Ovary (tissue), 9 donors: ENCODE measurements around the gene MYOZ2. TPM values are rescaled to one million over a fixed set of nuclear protein-coding genes. Genes with fewer than 3 reads are reported as not detected.

Source experiments
- DNase-seq, 5 donors: peaks; one replicate each; pipeline ENCODE4 v3.0.0-alpha.2; 2019 to 2020
- H3K27ac ChIP-seq, 2 donors: fragments of 200-600 bp; one replicate each; pipeline versions ENCODE4 v1.5.1 to v1.8.0; 2019 to 2022
- H3K27me3 ChIP-seq: fragments of 200-600 bp; one replicate; pipeline ENCODE4 v1.8.0; 2022
- H3K36me3 ChIP-seq: fragments of 200-600 bp; sonication (generic); one replicate; pipeline ENCODE4 v1.5.1; 2019
- H3K4me1 ChIP-seq: one replicate; pipeline ENCODE4 v1.8.1; 2013; ENCODE audit warnings: mild to moderate bottlenecking, moderate library complexity; ENCODE audit not compliant: insufficient read depth
- H3K4me3 ChIP-seq: fragments of 200-600 bp; sonication (generic); one replicate; pipeline ENCODE4 v1.5.1; 2017
- H3K9me3 ChIP-seq, 2 donors: fragments of 200-600 bp in 1 of 2; sonication (generic) in 1 of 2; one replicate each; pipeline versions ENCODE4 v1.5.1 to v1.8.1; 2013 to 2019; ENCODE audit warnings: mild to moderate bottlenecking in 1 of 2, moderate library complexity in 1 of 2
- EP300 ChIP-seq: sonication (generic); formaldehyde crosslinking; IDR thresholded peaks from one replicate; pipeline ENCODE4 v1.6.1; 2017; ENCODE audit warnings: antibody characterized with exemption
- POLR2A ChIP-seq: fragments of 450-650 bp; IDR thresholded peaks from one replicate; pipeline ENCODE4 v1.6.1; 2017; ENCODE audit warnings: antibody characterized with exemption, mild to moderate bottlenecking, moderate library complexity
- WGBS, 3 donors: extraction: QIAGEN DNeasy Blood & Tissue Kit in 1 of 3; methylation state at CpG; one replicate each; pipeline versions ENCODE4 v1.1.5 to v1.1.7; 2013 to 2017; 5-methylcytosine and 5-hydroxymethylcytosine counted together
- intact Hi-C, 4 donors: fragments of 100-400 bp; cut with DNase I; formaldehyde crosslinking; loops; one replicate each; pipeline versions ENCODE4 v1.11.0 to v1.15.1; 2022 to 2023
- polyA plus RNA-seq, 2 donors: library from polyadenylated mRNA; stranded (reverse); fragments of 200-250 nt in 1 of 2; fragments of 350-450 nt in 1 of 2; fragmentation: Illumina TruSeq in 1 of 2; extraction: RNeasy Lipid Tissue Mini Kit (QIAGEN cat#74804) in 1 of 2; gene quantifications; one replicate each; pipeline ENCODE4 v1.2.3, GENCODE V29; 2013 to 2014
- total RNA-seq, 7 donors: library from RNA; depleted of rRNA in 2 of 7; stranded (reverse); fragments of >200 nt in 2 of 7; fragmentation: NEBNext Ultra II Directional in 3 of 7; extraction: Animal tissue kit (Norgen Biotek cat#: 25700) in 3 of 7; gene quantifications; one replicate each; pipeline versions ENCODE4 v1.1.0 to v1.2.4, GENCODE V29; 2016 to 2023
- TF ChIP-seq, protein P1 (sequence below), 3 donors: fragments of 450-650 bp in 2 of 3; fragments of 200-600 bp in 1 of 3; IDR thresholded peaks; one replicate each; pipeline versions ENCODE4 v1.5.1 to v1.8.0; 2016 to 2022; ENCODE audit warnings: antibody characterized with exemption in 3 of 3, mild to moderate bottlenecking in 1 of 3
- donor health status: DM: no; HTN: no; CAD: no; lungs with moderate emphysema.
- donor health status: DM: no; HTN: no; CAD: no.
- donor health status: Bipolar disorder and iron deficiency.
- donor health status: DM: yes; HTN: yes; CAD: no.
- donor health status: DM: no; HTN: no; CAD: no.
- donor health status: DM: yes; HTN: yes; CAD: no.

The MYOZ2 gene
- total and polyA plus RNA-seq, 9 donors, result 0.34 to 1.1 (median 0.55) TPM

DNA sequence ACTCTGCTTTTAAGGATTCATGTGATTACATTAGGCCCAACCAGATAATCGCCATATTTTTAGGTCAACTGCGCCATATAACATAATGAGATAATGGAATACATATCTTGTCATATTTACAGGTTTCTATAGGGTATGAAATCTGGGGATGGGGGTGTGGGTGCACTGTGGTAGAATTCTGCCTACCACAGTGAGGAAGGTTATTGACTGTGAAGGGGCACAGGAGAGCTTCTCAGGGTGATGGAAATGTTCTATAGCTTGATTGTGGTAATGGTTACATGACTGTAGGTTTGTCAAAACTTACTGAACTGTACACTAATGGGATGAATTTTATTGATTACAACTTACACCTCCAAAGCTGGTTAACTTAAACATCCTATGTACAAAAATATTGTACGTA is 92.8 kb downstream of the MYOZ2 start:
- Histone ChIP-seq H3K9me3 (no peaks in the 10 kb centered on the region), H3K27me3 (peaks cover 3% of the 10 kb centered on the region), H3K4me3 (no peak overlapping the region), H3K27ac (no peak overlapping the region), H3K36me3 (no peaks in the 10 kb centered on the region), H3K4me1 (no peaks in the 10 kb centered on the region)
- intact Hi-C loops, result no loop called here
- 98 to 100% (median 98%) methylated on average over 3 of the region's 3 CpGs for WGBS, 3 donors
- TF ChIP-seq, protein P1, sequence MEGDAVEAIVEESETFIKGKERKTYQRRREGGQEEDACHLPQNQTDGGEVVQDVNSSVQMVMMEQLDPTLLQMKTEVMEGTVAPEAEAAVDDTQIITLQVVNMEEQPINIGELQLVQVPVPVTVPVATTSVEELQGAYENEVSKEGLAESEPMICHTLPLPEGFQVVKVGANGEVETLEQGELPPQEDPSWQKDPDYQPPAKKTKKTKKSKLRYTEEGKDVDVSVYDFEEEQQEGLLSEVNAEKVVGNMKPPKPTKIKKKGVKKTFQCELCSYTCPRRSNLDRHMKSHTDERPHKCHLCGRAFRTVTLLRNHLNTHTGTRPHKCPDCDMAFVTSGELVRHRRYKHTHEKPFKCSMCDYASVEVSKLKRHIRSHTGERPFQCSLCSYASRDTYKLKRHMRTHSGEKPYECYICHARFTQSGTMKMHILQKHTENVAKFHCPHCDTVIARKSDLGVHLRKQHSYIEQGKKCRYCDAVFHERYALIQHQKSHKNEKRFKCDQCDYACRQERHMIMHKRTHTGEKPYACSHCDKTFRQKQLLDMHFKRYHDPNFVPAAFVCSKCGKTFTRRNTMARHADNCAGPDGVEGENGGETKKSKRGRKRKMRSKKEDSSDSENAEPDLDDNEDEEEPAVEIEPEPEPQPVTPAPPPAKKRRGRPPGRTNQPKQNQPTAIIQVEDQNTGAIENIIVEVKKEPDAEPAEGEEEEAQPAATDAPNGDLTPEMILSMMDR (IDR thresholded peaks at IDR 0.05), result no peak
- TF ChIP-seq POLR2A, result no peak
- no peak for TF ChIP-seq EP300
- no peak for DNase-seq

DNA sequence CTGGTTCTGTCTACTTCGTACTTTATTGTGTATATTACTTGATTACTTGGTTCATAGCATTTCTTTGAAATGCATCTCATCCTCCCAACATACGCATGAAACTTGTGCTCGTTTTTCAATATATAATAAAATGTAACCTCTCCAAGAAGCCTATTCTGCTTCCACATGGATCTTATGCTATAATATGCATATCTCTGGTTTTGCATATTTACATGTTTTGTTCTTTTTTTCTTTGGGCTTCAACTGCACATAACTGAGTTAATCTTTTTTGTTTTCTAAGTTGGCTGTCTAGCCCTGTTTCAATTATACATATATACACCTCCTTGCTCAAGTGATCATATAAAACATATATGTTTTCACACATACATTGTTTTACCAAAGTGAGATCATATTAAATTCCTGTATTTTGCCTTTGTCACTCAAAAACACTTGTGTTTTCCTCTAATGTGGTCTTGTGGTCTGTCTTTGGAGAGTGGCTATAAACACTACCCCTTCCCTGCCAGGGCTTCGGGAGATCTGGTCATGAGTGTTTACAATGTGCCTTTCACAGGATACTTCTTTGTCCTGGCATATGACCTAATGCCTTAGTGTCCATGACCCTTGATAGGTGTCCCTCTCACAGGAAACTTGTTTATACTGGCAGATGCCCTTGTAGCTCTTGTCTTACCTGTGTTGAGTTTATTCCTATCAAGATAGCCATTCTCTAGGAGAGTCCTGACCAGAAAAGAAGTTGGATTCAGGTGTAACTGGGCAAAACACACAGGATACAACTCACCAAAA is 94.5 kb downstream of the MYOZ2 start:
- Histone ChIP-seq H3K27ac (no peak overlapping the region), H3K9me3 (no peaks in the 10 kb centered on the region), H3K27me3 (peaks cover 3% of the 10 kb centered on the region), H3K4me1 (peaks cover 3% of the 10 kb centered on the region), H3K36me3 (no peaks in the 10 kb centered on the region), H3K4me3 (no peak overlapping the region)
- no peak for DNase-seq
- no peak for TF ChIP-seq POLR2A
- TF ChIP-seq EP300, result no peak
- TF ChIP-seq, protein P1 (IDR thresholded peaks at IDR 0.05), result no peak
- intact Hi-C loops, result no loop called here
- 93 to 95% (median 93%) methylated on average over 4 of the region's 4 CpGs for WGBS, 3 donors

DNA sequence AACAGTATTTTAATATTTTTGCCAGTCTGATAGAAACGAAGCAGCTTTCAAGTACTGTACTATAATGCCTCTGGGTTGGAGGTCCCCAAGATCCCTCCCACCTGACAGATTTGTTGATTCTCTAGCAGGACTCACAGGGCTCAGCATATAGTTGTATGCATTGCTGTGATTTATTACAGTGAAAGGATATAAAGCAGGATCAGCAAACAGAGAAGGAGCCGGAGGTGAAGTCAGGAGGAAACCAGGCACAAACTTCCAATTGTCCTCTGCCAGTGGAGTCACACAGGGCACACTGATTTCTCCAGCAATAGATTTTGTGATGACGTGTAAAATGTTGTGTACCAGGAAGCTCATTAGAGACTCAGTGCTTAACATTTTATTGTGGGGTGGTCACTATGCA is 95.9 kb downstream of the MYOZ2 start:
- DNase-seq, result no peak
- Histone ChIP-seq H3K4me3 (no peak overlapping the region), H3K4me1 (peaks cover 3% of the 10 kb centered on the region), H3K27me3 (peaks cover 3% of the 10 kb centered on the region), H3K27ac (no peak overlapping the region), H3K9me3 (no peaks in the 10 kb centered on the region), H3K36me3 (no peaks in the 10 kb centered on the region)
- 65 to 74% (median 68%) methylated on average over 3 of the region's 3 CpGs for WGBS, 3 donors
- TF ChIP-seq EP300 (no peak), POLR2A (no peak)
- TF ChIP-seq, protein P1 (IDR thresholded peaks at IDR 0.05), result no peak
- intact Hi-C loops, result no loop called here

DNA sequence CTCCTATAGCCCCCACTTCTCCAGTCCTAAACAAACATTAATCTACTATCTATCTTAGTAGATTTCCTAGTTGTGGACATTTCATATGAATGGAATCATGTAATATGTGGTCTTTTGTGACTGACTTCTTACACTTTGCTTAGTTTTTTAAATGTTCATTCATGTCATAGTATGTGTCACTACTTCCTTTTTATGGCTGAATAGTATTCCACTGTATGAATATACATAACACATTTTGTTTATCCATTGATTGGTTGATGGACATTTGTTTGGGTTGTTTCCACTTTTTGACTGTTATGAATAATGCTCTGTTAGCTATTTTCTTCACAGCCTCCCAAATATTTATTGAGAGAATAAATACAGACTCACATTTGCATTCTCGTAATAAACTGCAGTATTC is 96.7 kb downstream of the MYOZ2 start:
- H3K27me3 ChIP-seq, result peaks cover 3% of the 10 kb centered on the region
- no peaks in the 10 kb centered on the region for H3K9me3 ChIP-seq
- TF ChIP-seq EP300 (no peak), POLR2A (no peak)
- TF ChIP-seq, protein P1 (IDR thresholded peaks at IDR 0.05), result no peak
- DNase-seq, result no peak
- intact Hi-C loops, result no loop called here
- peaks cover 3% of the 10 kb centered on the region for H3K4me1 ChIP-seq
- WGBS, 3 donors, result 97 to 100% (median 98%) methylated on average over 1 of the region's 1 CpG
- H3K27ac ChIP-seq, result no peak overlapping the region
- H3K36me3 ChIP-seq, result no peaks in the 10 kb centered on the region
- H3K4me3 ChIP-seq, result no peak overlapping the region
